NCI-H1436 (cell line): Measurements from ENCODE around the gene TOR4A.

Experiments used
- DNase-seq: peaks from one replicate; lab custom pipeline; 2025; lab: John Stamatoyannopoulos, UW

TOR4A gene

DNA sequence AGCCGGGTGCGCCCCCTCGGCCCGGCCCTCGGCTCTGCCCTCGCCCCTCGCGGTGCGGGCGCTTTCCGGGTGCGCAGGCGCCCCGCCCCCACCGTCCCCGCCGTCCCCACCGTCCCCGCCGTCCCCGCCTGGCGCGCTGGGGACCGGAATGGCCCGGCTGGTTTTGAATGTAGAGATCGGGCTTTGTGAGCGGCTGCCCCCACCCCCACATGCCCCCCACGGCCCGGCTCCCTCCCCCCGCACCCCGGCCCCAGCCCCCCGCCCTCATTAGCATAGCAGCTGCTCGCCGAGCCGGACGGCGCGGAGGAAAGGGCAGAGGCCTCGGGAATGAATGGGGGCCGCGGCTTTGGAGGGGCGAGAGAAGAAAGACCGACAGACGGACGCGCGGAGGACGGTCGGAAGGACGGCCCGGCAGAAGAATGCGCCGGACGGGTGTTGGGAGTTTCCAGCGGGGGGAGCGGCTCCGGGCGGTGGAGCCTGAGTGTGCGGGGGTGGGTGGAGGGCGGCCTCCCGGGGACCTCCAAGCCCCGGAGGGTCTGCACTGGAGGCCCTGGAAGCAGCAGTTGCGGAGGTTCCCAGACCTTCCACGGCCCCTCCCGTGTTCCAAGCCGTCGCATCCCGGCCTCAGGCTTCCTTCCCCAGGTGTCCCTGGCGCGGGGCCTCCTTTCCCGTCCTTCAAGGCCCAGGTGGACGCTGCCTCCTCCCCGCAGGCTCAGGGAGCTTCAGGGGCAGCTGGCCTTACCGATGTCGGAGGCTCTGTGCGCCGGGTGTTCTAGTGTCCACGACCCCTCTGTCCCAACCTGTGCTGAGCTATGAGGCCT is 18.5 kb downstream of the TOR4A start:
- DNase-seq, result no peak

DNA sequence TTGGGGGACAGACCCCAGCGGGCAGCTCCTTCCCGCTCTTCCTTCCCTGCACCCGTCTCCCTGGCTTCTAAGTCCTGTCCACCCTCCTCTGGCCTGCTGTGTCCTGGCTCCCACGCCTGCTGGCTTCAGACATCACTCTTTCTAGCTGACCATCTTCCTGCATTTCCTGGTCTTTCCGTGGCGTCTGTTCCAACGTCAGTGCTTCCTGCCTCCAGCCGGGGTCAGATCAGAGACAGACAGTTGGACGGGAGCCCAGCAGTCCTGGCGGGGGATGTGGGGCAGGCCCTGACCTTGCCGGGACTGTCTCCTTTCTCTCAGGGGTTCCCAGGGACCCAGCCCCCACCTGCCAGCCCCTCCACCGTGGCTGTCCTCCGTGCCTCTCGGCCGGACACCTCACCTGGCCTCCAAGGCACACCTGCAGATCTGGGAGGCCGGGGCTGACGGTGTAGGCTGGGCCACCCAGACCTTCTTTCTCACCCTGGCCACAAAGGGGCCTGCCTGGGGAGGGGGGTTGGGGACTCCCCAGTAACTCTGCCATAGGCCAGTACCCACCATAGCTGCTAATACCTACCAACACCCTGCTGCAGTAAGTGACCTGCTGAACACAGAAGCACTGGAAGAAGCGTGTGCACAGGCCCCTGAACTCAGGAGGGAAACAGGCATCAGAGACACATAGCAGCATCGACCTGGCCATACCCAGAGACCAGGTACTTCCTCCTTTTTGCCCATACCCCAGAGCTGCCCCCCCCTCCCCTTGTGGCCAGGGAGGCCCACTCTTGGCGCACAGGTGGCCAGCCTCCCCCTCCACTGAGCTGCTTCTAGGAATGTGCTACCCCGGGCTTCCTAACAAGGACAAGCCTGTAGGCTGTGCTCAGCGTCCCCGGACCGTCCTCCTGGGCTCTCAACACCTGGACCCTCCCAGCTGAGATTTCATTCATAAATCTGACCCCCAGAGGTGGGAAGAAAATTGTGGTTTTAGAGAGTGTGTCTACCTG is 19.4 kb downstream of the TOR4A start:
- no peak for DNase-seq

DNA sequence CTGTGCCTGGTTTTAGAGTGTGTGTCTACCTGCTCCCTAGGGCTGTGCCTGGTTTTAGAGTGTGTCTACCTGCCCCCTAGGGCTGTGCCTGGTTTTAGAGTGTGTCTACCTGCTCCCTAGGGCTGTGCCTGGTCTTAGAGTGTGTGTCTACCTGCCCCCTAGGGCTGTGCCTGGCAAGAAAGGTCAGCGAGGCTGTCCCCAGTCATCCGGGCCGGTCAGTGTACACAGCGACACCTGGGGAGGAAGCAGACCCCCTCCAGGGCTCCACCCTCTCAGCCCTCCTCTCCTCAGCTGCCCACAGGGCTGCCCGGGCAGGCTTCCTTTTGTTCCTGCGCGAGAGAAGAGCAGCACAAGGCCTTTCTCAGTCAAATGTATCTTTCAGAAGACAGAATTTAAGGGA is 20.4 kb downstream of the TOR4A start:
- DNase-seq, result no peak

DNA sequence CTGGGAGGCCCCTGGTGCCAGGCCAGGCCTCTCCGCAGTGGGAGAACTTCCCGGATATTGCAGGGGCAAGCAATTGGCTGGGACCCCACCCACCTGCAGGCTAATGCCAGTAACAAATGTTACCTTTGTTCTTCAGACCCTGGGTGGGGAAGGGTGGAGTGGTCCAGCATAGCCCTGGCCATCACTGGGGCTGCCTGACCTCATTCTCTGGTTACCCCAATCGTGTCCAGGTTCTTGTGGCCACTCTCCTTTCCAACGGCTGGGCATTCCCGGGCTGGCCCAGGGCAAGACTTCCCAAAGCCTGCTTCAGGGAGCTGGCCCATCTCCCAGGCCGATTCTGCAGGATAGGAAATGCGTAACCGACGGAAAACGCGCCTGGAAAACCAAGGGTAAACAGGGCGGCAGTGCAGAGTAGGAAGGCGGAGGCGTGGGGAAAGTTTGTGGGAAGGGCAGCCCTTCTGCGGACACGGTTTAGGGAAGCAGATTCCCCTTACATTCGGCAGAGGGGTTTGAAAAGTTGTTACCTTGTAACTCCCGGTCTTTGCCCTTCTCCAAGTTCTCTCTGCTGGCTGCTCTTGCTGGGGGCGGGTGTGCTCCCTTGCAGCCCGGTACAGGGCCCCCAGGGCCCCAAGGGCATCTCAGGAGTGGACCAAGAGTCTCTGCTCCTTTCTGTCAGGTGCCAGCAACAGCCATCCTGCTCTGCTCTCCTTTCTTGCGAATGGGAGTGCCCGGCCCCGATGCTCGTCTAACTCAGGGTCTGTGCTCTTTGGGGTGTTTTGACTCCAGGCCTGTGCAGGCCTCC is 21.1 kb downstream of the TOR4A start:
- no peak for DNase-seq

GRCh38 chr9:137299203-137299565 is 21.7 kb downstream of the TOR4A start:
- no peak for DNase-seq

DNA sequence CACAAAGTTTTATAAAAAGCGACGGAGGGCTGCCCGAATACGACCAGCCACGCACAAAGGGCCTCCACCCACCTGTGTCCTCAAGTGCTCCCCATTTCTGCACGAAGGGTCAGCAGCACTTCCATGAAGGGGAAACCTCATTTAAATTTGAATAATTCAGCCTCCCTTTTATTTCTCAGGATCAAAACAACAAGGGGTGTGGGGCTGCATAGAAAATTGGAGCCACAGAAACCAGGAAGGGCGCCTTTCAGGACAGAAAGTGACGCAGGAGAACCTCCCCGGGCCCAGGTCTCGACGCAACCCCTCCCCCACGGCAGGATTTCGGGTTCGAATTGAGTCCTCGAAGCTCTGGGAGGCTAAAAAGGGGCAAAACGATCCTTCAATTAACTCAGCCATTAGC is 22.4 kb downstream of the TOR4A start:
- no peak for DNase-seq

- no peak for DNase-seq
Measured at GRCh38 chr9:137300567-137301080, 23.1 kb downstream of the TOR4A start.

DNA sequence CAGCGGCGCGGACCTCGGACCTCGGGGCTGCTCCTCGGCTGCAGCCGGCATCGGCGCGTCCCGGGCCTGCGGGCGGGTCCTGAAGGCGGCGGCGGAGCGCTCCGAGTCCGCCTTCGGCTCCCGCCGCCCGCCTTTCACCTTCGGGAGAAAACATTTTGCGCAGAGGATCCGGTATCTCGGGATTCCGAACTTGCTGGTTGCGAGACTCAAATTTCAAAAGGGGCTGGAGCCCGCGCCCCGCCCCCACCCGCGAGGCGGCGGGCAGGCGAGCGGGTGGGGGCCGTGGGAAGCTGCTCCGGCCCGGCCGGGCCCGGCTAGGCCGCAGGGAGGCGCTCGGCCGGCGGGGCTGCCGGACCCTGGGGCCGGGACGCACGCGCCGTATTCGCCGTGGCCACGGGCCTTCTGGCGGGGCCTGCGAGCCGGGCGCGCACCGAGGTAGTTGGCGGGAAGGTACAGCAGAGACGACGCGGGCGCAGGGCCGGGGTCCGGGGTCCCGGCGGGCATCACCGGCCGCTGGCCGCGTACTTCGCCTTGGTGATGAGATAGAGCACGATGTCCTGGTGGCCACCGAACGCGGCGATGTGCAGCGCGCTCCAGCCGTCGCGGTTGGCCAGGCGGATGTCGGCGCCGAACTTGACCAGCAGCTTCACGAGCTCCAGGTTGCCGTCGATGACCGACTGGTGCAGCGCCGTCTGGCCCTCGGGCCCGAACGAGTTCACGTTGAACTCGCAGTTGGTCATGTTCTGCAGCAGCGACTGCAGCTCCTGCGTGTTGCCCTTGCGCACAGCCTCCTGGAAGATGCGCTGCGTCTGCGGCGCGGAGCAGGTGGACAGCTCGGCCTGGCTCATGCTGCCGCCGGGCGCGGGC is 23.8 kb downstream of the TOR4A start:
- DNase-seq, result peak; percentile 15

DNA sequence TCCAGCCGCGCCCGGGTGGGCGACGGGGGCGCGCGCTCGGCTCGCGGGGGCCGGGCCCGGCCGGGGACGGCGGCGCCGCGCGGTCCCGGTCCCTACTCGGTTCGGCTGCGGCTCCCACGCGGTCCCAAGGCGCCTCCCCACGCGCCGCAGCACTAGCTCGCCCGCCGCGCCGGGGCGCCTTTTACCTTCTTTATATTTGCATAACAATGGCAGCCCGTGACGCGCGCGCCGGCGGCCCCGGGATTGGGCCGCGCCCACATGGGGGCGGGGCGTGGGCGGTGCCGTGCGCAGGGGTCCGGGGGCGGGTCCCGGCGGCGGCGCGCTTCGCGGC is 24.6 kb downstream of the TOR4A start, which contains the start of gene NRARP:
Gene NRARP, minus strand, starts transcription at position 154 of the 331 bp plus-strand sequence. CDS start 343 bp downstream, outside the sequence.
- DNase-seq, result peak; percentile 87

DNA sequence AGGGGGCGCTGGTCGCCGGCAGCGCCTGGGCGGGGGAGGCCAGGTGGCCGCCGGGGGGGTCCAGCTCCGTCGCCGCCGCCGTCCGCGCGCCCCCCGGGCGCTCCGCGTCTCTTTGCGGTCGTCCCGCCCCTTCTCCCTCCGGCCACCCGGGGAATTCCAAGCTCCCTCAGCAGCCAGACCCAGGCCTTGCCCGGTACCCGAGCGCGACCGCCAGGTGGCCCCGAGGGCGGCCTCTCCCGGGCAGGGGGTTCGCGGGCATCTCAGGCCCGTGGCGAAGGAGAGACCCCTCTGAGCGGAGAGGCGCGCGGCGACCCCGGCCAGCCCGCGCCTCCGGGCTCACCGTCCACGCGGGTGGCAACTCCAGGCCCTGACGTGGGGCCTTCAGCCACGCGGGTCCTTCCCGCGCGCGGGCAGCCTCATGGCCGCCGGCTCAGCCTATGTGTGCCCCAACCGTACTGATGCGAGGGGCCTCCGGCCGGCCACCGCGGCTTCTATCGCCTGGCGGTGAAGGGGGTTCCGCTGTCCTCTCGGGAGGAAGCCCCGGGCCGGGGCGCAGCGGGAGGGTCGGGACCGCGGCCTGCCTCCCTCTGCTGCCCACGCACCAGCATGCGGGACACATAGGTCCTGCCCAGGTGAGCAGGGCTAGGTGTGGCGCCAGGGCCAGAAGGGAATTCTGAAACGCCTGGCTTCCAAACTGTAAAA is 25.1 kb downstream of the TOR4A start:
- DNase-seq, result peak; percentile 60

DNA sequence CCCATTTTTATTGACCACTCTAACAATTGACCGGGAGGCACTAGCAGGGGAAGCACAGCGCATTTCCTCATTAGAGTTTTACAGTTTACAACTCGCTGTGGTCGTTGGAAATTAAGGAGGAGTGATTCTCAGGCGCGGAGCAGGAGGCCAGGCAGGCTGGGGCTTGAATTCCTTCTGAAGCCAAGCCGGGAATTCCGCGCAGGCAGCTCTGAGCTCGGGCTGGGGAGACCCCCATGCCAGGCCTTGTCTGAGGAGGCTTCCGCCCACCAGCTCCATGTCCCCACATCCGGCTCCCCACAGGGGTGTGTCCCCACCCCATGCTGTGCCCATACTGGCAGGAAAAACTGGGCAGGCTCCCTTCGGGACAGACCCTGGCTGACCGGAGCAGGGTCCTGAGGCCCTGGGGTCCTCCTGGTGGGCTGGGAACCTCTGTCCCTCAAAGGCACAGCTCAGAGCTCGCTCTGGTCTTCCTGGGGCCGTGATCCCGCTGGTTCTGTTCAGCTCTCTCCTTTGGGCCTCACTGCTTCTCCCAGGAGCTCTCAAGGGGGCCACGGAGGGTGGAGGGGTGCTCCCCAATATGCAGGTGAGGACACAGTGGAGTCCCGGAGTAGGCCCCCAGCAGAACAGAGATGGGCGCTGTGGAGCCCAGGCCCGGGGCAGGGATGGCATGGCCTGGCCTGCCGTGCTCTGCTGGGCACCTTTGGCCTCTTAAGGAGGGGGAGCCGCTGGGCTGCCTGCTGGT is 25.8 kb downstream of the TOR4A start:
- DNase-seq, result no peak

- DNase-seq, result no peak
Measured at GRCh38 chr9:137303893-137304382, 26.4 kb downstream of the TOR4A start.

DNA sequence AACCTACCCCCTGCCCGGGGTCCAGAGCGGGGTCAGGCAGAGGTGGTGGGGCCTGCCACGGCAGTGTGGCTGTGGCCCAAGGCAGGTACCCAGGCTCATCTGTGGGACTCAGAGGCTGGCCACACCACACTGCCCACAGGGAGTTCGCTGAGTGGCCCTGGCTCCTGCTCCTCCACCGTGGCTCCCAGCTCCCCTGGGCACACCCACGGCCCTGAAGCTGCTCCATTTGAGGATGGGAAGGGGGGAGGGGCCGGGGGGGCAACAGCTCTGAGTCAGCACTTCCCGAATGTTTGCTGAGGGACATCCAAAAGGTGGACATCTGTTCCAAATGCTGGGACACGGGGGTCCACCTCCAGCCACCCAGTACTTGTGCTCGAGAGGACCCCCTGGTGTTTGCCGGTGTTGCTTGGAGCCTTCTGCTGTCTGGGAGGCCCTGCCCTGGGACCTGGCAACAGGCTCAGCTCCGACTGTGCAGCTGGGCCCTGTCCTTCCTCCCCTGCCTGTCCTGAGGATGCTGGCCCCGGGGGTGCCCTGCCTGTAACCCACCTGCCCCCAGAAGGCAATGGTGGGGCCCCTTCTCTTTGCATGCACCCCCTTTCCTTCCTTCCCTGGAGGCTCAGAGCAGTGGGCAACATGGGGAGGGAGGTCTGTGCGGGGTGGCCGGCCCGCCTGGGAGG is 27.0 kb downstream of the TOR4A start:
- DNase-seq, result no peak

DNA sequence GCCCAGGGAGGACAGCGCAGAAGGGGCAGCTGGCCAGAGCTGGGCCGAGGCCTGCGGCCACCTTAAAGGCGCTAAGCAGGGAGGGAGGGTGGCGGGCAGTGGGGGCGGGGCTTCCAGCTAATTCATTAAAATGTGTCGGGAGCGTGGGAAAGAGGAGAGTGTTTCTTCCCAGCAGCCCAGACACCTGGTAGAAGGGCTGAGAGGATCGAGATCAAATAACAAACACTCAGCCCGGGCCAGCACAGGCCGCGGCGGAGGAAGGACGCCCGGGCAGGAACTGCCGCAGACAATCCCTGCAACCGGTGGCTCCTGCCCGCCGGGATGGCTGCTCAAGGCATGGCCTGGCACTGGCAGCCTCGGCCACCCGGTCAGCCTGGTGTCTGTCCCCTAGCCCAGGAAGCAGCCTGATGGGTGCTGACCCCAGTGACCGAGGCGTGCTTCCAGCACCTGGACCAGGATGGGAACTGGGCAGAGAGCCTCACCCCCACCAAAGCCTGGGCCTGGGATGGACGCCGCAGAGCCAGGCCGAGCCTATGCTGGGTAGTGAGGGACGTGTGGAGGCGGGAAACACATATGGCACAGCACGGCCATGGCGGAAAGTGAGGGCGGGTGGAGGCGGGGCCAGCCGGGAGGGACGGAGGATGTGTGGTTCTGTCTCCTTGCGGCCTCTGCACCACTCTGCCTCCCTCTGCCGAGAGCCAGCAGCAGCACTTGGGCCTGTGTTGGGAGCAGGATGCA is 27.7 kb downstream of the TOR4A start:
- DNase-seq, result peak; percentile 51

GRCh38 chr9:137305798-137306065 is 28.2 kb downstream of the TOR4A start:
- DNase-seq, result no peak

DNA sequence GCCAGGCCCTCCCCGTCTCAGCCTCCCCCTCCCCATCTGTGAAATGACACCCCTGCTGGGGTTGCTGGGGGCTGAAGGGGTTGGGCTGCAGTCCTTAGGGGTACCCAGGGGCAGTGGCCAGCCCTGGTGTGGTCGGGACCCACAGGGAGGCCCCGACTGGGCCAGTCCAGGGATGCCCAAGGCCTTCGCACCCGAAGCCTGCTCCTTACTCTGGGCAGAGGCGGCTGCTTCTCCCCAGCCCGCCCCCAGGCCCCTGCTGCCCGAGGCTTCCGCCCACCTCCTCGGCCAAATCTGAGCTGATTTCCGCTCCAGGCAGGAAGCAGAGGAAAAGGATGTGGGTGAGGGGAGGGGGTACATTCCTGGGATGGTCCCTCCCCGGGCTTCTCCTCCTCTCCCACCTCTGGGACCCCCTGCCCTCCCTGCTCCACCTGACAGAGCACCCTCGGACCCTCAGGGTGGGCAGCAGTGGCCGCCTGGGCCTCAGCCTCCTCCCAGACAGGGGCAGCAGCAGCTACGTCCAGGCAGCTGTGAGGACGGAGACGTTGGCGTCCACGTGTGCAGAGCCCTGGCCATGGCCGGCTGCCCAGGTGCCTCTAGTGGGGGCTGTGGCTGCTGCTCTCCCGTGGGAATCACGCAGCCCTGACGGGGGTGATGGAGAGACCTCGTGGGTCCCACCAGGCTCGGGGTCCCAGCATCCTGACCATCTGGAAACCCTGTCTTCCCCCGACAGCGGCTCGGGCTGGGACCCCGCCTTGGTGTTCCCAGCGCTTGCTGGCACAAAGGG is 28.7 kb downstream of the TOR4A start:
- DNase-seq, result no peak

GRCh38 chr9:137306850-137307254 is 29.3 kb downstream of the TOR4A start:
- no peak for DNase-seq
